GM12874 (cell line): ENCODE results near the gene SMARCA4.

Experiments
- CTCF ChIP-seq: IDR thresholded peaks from 2 replicates; pipeline ENCODE4 v1.5.1; 2011; ENCODE audit warnings: low read depth, mild to moderate bottlenecking, control low read depth, low read length, moderate library complexity; ENCODE audit not compliant: insufficient read depth

Gene SMARCA4

DNA sequence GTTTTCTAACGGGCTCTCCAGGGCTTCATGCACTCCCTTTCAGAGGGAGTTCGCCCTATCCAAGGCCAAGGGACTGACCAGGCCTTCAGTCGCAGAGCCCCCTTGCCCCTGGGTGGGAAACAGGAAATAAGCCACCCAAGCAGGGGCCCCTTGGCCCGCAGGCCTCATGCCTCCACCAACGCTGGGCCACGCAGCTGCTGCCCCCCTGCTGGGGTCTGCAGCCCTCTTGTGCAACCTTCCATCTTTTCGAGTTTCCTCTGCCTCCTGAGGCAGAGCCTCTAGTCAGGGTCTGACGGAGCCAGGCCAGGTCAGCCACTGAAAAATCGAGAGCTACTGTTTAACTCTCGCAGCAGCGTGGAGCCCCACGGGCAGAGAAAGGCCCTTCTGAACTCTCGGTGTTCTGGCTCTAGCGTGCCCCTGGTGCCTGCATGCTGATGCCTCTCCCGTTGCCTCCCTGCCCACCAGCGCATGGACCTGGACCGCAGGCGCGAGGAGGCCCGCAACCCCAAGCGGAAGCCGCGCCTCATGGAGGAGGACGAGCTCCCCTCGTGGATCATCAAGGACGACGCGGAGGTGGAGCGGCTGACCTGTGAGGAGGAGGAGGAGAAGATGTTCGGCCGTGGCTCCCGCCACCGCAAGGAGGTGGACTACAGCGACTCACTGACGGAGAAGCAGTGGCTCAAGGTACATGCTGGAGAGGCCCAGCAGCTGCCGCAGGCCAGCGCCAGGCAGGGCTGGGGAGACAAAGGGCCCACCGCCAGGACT is 73.8 kb downstream of the SMARCA4 start:
- no peak for TF ChIP-seq CTCF

- peak; percentile 96 for TF ChIP-seq CTCF
Observed at GRCh38 chr19:11035441-11036377, 74.9 kb downstream of the SMARCA4 start.

DNA sequence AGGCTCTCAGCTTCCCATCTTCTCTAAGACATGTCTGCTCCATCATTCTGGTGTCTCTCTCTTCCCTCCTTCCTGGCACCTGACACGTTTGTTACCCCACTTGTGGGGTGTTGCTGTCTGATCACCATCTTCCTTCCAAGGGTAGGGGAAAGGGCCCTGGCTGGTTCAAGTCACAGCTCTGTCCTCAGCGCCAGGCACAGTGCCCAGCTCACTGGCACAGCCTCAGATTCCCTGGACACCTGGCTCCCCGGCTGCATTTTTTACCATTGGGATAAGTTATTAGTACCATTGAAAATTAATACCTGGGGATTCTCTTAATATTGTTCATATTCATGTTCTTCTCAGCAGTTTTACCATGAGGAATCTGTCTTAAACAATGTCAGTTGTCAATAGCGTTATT is 77.7 kb downstream of the SMARCA4 start:
- no peak for TF ChIP-seq CTCF

GRCh38 chr19:11041194-11041593 is 80.4 kb downstream of the SMARCA4 start:
- TF ChIP-seq CTCF: no peak

DNA sequence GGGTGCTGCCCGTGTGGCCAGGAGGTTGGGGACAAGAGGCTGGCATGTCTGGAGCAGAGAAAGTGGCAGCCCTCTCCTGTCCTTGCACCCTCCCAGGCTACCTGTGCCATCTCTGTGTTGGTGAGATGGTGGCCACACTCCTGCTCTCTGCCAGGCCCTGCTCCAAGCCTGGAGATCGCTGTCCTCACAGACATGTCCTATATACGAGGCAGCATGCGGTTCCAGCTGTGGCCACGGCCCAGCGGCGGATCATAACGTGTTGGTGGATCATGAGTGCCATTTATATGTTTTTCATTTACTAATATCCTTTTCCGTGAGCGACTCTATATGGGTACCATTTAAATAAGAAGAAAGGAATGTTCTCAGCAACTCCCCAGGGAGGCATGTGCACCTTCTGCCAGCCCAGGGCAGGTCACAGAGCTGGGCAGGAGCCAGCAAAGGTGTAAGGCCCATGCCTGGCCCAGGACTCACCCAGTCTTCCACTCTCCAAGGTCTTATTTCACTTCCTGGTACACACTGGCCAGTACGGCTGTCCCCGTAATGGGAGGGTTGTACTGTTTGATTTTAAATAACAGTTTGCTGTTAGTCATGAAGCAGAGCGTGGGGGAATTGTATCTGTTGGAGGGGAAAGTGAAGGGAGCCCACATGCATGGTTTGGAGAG is 81.3 kb downstream of the SMARCA4 start:
- TF ChIP-seq CTCF: no peak

DNA sequence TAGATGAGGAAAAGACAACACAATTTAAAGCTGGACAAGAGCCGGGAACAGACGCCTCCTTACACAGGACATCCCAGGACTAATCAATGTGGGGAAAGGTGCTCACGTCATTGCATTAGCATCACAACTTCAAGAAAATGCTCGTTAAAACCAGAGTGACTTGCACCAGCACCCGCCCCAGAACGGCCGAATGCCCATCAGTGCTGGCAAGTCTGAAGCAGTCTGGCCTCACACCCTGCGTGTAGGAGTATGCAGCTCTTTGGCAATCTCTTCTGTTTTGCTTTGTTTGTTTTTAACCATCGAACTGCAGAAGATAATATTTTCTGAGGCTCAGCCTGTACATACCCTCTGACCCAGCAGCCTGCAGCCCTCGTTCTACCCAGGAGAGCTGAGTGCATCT is 83.6 kb downstream of the SMARCA4 start:
- no peak for TF ChIP-seq CTCF

- no peak for TF ChIP-seq CTCF
Observed at GRCh38 chr19:11045536-11045935, 84.7 kb downstream of the SMARCA4 start.
